MCF 10A (cell line): Measurements from ENCODE around the gene HSD17B3. TPM values are rescaled to one million over a fixed set of nuclear protein-coding genes. Genes with fewer than 3 reads are reported as not detected.
"Not testable (repeated sequence)": the region's sequence is repeated elsewhere in the genome, so short reads cannot be mapped to it uniquely, and the experiment has no call there.

Experiments
- BruUV-seq: library from RNA; stranded (reverse); fragments of 400-500 nt; replicated peaks from 2 replicates; lab custom pipeline; 2021; lab: Mats Ljungman, UMichigan
- CTCF ChIA-PET: fragments of 300-600 bp; sonication (Branson Sonifier 250); formaldehyde crosslinking; extraction: SDS; loops from one replicate; lab custom pipeline; 2021; ENCODE audit warnings: antibody characterized with exemption, inconsistent platforms; lab: Yijun Ruan, JAX
- POLR2A ChIA-PET: fragments of 300-600, 350-650 bp; sonication (Branson Sonifier 250); formaldehyde crosslinking; extraction: SDS; loops from one replicate; lab custom pipeline; 2020; ENCODE audit warnings: antibody characterized with exemption, inconsistent platforms; lab: Yijun Ruan, JAX
- DNase-seq: peaks from one replicate; pipeline ENCODE4 v3.0.0-alpha.2; 2018; ENCODE audit not compliant: unreplicated experiment
- H3K27ac Mint-ChIP-seq: one replicate; pipeline ENCODE4 v1.8.0; 2022; ENCODE audit warnings: mild to moderate bottlenecking, low read depth, mixed read lengths; ENCODE audit not compliant: unreplicated experiment
- H3K27me3 Mint-ChIP-seq: one replicate; pipeline ENCODE4 v1.8.0; 2022; ENCODE audit warnings: mixed read lengths; ENCODE audit not compliant: insufficient read depth, unreplicated experiment
- H3K36me3 Mint-ChIP-seq: one replicate; pipeline ENCODE4 v1.8.0; 2022; ENCODE audit warnings: mild to moderate bottlenecking, moderate library complexity, mixed read lengths; ENCODE audit not compliant: insufficient read depth, unreplicated experiment
- H3K4me1 Mint-ChIP-seq: one replicate; pipeline ENCODE4 v1.8.0; 2022; ENCODE audit warnings: mixed read lengths; ENCODE audit not compliant: insufficient read depth, unreplicated experiment
- H3K4me3 Mint-ChIP-seq: one replicate; pipeline ENCODE4 v1.8.0; 2022; ENCODE audit warnings: mild to moderate bottlenecking, moderate library complexity, mixed read lengths; ENCODE audit not compliant: unreplicated experiment
- H3K9me3 Mint-ChIP-seq: one replicate; pipeline ENCODE4 v1.8.0; 2022; ENCODE audit warnings: mixed read lengths; ENCODE audit not compliant: unreplicated experiment
- CTCF ChIP-seq: fragments of 200-600 bp; IDR thresholded peaks from one replicate; pipeline ENCODE4 v1.8.0; 2022; ENCODE audit warnings: antibody characterized with exemption, mild to moderate bottlenecking; ENCODE audit not compliant: unreplicated experiment
- intact Hi-C: fragments of 100-400 bp; cut with micrococcal nuclease; formaldehyde crosslinking; loops from 2 replicates; pipeline ENCODE4 v1.14.1; 2022
- total RNA-seq: library from RNA; stranded (reverse); gene quantifications from 2 replicates; pipeline ENCODE4 v1.2.3, GENCODE V29; 2022

HSD17B3 gene
- total RNA-seq, 1 experiment from 2014 or later = not detected

- ChIA-PET CTCF (interaction anchor here (0.5 to 4.1 kb wide), 33 partner anchors 10 to 1488 kb away, joined by 3 to 24 read pairs (median 3); partner anchors contain the start of gene HABP4), POLR2A (interaction anchor here (0.6 to 1.2 kb wide), 6 partner anchors 12 to 339 kb away, joined by 3 to 4 read pairs (median 3); partner anchors contain the start of gene SLC35D2)
- Mint-ChIP-seq H3K4me1 (peaks cover 7% of the 10 kb centered on the region), H3K27me3 (no peaks in the 10 kb centered on the region), H3K27ac (no peak overlapping the region), H3K4me3 (no peak overlapping the region), H3K9me3 (no peaks in the 10 kb centered on the region), H3K36me3 (no peaks in the 10 kb centered on the region)
- intact Hi-C loops = loop anchor here (1.0 to 10.0 kb wide), 5 partner anchors 125 to 527 kb away; partner anchors contain the start of gene ZNF782
- no TSS peak for BruUV-seq
- peak; percentile 78 for DNase-seq
- TF ChIP-seq CTCF = peak; percentile 83
Observed at GRCh38 chr9:96327694-96328352, 25.8 kb upstream of the HSD17B3 start.

- DNase-seq = no peak
- intact Hi-C loops = loop anchor here (10.0 kb wide), 1 partner anchor 532 kb away; the partner anchor contains the start of gene ZNF782
- Mint-ChIP-seq H3K27ac (no peak overlapping the region), H3K27me3 (no peaks in the 10 kb centered on the region), H3K4me1 (no peaks in the 10 kb centered on the region), H3K36me3 (no peaks in the 10 kb centered on the region), H3K4me3 (no peak overlapping the region), H3K9me3 (no peaks in the 10 kb centered on the region)
- no TSS peak for BruUV-seq
- POLR2A ChIA-PET = no interaction called here
- CTCF ChIA-PET = interaction anchor here (0.6 to 0.8 kb wide), 2 partner anchors 15 to 96 kb away, joined by 3 to 5 read pairs; no protein-coding TSS in a partner anchor
- no peak for TF ChIP-seq CTCF
Observed at GRCh38 chr9:96323169-96323568, 21.2 kb upstream of the HSD17B3 start.

GRCh38 chr9:96322736-96323135 is 20.8 kb upstream of the HSD17B3 start:
- H3K4me3 Mint-ChIP-seq, H3K27me3 Mint-ChIP-seq, DNase-seq, H3K4me1 Mint-ChIP-seq, H3K36me3 Mint-ChIP-seq, H3K27ac Mint-ChIP-seq, H3K9me3 Mint-ChIP-seq, BruUV-seq, POLR2A ChIA-PET: not testable (repeated sequence)
- intact Hi-C loops = loop anchor here (10.0 kb wide), 1 partner anchor 532 kb away; the partner anchor contains the start of gene ZNF782
- CTCF ChIA-PET = interaction anchor here (0.6 to 0.8 kb wide), 3 partner anchors 15 to 133 kb away, joined by 3 to 5 read pairs (median 5); no protein-coding TSS in a partner anchor

- BruUV-seq, H3K36me3 Mint-ChIP-seq, H3K4me1 Mint-ChIP-seq, H3K9me3 Mint-ChIP-seq, H3K27me3 Mint-ChIP-seq, H3K4me3 Mint-ChIP-seq, DNase-seq, POLR2A ChIA-PET, H3K27ac Mint-ChIP-seq: not testable (repeated sequence)
- CTCF ChIA-PET = interaction anchor here (0.6 kb wide), 2 partner anchors 133 to 345 kb away, joined by 3 to 5 read pairs; no protein-coding TSS in a partner anchor
- intact Hi-C loops = loop anchor here (10.0 kb wide), 1 partner anchor 533 kb away; the partner anchor contains the start of gene ZNF782
Observed at GRCh38 chr9:96322210-96322609, 20.2 kb upstream of the HSD17B3 start.

- Mint-ChIP-seq H3K27ac (no peak overlapping the region), H3K9me3 (no peaks in the 10 kb centered on the region), H3K27me3 (no peaks in the 10 kb centered on the region), H3K4me3 (no peak overlapping the region), H3K4me1 (peaks cover 6% of the 10 kb centered on the region), H3K36me3 (no peaks in the 10 kb centered on the region)
- DNase-seq = no peak
- ChIA-PET POLR2A (interaction anchor here (0.7 kb wide), 1 partner anchor 1228 kb away, joined by 4 read pairs; no protein-coding TSS in a partner anchor), CTCF (interaction anchor here (0.6 to 7.2 kb wide), 2 partner anchors 88 to 346 kb away, joined by 3 to 105 read pairs; no protein-coding TSS in a partner anchor)
- BruUV-seq = no TSS peak
- intact Hi-C loops = loop anchor here (10.0 kb wide), 1 partner anchor 533 kb away; the partner anchor contains the start of gene ZNF782
- TF ChIP-seq CTCF = no peak
Observed at GRCh38 chr9:96321515-96321914, 19.5 kb upstream of the HSD17B3 start.
